HL-60 (cell line): ENCODE data around the gene AHDC1.

ENCODE experiments used
- DNase-seq, 2 experiments: peaks; one replicate each; pipeline ENCODE4 v3.0.0-alpha.2; 2010 to 2020; ENCODE audit warnings: low read depth in 1 of 2, low spot score in 1 of 2
- H3K27ac ChIP-seq: fragments of 250-450 bp; sonication (Bioruptor Pico); replicated peaks from 2 replicates; pipeline ENCODE4 v1.5.1; 2020; ENCODE audit warnings: mild to moderate bottlenecking, moderate library complexity
- H3K27me3 ChIP-seq: fragments of 250-450 bp; sonication (Bioruptor Pico); 2 replicates; pipeline ENCODE4 v1.5.1; 2021; ENCODE audit warnings: mild to moderate bottlenecking, moderate library complexity; ENCODE audit not compliant: insufficient read depth, poor library complexity, severe bottlenecking
- H3K4me3 ChIP-seq: replicated peaks from 2 replicates; pipeline ENCODE4 v1.5.1; 2011; ENCODE audit warnings: mild to moderate bottlenecking, control low read depth, low read length; ENCODE audit not compliant: insufficient read depth
- GABPA ChIP-seq: IDR thresholded peaks from 2 replicates; pipeline ENCODE4 v1.6.1; 2012; ENCODE audit warnings: low read depth
- POLR2AphosphoS5 ChIP-seq: IDR thresholded peaks from 2 replicates; pipeline ENCODE4 v1.6.1; 2012; ENCODE audit warnings: low read depth
- REST ChIP-seq: IDR thresholded peaks from 2 replicates; pipeline ENCODE4 v1.6.1; 2012; ENCODE audit warnings: low read depth; ENCODE audit not compliant: insufficient replicate concordance
- SPI1 ChIP-seq: IDR thresholded peaks from 2 replicates; pipeline ENCODE4 v1.6.1; 2012; ENCODE audit warnings: low read depth, mild to moderate bottlenecking, borderline replicate concordance
- TF ChIP-seq, protein P1 (sequence below): IDR thresholded peaks from one replicate; pipeline ENCODE4 v1.5.1; 2011; ENCODE audit warnings: low read length, control low read depth, inconsistent platforms; ENCODE audit not compliant: insufficient read depth

AHDC1 gene

GRCh38 chr1:27635396-27636142 lies 31.6 kb upstream of the AHDC1 start:
- Histone ChIP-seq H3K4me3 (peak overlapping the region; percentile 49), H3K27me3 (no peaks in the 10 kb centered on the region), H3K27ac (peak overlapping the region; percentile 84)
- TF ChIP-seq SPI1 = no peak
- no peak for TF ChIP-seq REST
- no peak for TF ChIP-seq POLR2AphosphoS5
- TF ChIP-seq, protein P1, sequence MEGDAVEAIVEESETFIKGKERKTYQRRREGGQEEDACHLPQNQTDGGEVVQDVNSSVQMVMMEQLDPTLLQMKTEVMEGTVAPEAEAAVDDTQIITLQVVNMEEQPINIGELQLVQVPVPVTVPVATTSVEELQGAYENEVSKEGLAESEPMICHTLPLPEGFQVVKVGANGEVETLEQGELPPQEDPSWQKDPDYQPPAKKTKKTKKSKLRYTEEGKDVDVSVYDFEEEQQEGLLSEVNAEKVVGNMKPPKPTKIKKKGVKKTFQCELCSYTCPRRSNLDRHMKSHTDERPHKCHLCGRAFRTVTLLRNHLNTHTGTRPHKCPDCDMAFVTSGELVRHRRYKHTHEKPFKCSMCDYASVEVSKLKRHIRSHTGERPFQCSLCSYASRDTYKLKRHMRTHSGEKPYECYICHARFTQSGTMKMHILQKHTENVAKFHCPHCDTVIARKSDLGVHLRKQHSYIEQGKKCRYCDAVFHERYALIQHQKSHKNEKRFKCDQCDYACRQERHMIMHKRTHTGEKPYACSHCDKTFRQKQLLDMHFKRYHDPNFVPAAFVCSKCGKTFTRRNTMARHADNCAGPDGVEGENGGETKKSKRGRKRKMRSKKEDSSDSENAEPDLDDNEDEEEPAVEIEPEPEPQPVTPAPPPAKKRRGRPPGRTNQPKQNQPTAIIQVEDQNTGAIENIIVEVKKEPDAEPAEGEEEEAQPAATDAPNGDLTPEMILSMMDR = no peak
- TF ChIP-seq GABPA = no peak
- no peak for DNase-seq

GRCh38 chr1:27634985-27635367 lies 31.0 kb upstream of the AHDC1 start, which contains the start of gene FGR:
Gene FGR, minus strand, starts transcription at chr1:27635185. Its CDS starts 11,269 bp downstream, at chr1:27623916.
- Histone ChIP-seq H3K27ac (peak within 1 kb of the TSS; percentile 84), H3K27me3 (no peaks in the 10 kb centered on the region), H3K4me3 (peak within 1 kb of the TSS; percentile 49)
- no peak for TF ChIP-seq GABPA
- no peak for TF ChIP-seq SPI1
- peak; percentile 43; the same call in 1 of the 2 replicates for TF ChIP-seq POLR2AphosphoS5
- DNase-seq = peak in 1 of 2 experiments; percentile 54

- H3K4me3 ChIP-seq = peak overlapping the region; percentile 49
Observed at GRCh38 chr1:27634177-27634984, 30.4 kb upstream of the AHDC1 start.

GRCh38 chr1:27633640-27634176 lies 29.8 kb upstream of the AHDC1 start:
- peak overlapping the region; percentile 49 for H3K4me3 ChIP-seq
- H3K27me3 ChIP-seq = no peaks in the 10 kb centered on the region
- H3K27ac ChIP-seq = peak overlapping the region; percentile 84
- DNase-seq = no peak
- no peak for TF ChIP-seq REST
- TF ChIP-seq, protein P1 = no peak

More at GRCh38 chr1:27634177-27634984, 30.4 kb upstream of the AHDC1 start:
- Histone ChIP-seq H3K27me3 (no peaks in the 10 kb centered on the region), H3K27ac (peak overlapping the region; percentile 84)
- DNase-seq = no peak
- TF ChIP-seq GABPA = 0 out of 2 replicates have a peak, but pooled peaks have one; percentile 7
- no peak; the same call in 1 of the 2 replicates for TF ChIP-seq POLR2AphosphoS5
